GM12864 (cell line): ENCODE data around the gene PHKA2.

Experiments used
- DNase-seq: peaks from one replicate; pipeline ENCODE4 v3.0.0-alpha.2; 2011; ENCODE audit warnings: low read depth
- H3K4me3 ChIP-seq: 2 replicates; pipeline ENCODE4 v1.5.1; 2011; ENCODE audit warnings: mild to moderate bottlenecking, low read depth, low read length, control low read depth
- TF ChIP-seq, protein P1 (sequence below): IDR thresholded peaks from 2 replicates; pipeline ENCODE4 v1.5.1; 2011; ENCODE audit warnings: low read depth, mild to moderate bottlenecking, moderate library complexity, low read length, control low read depth, inconsistent platforms; ENCODE audit errors: missing control alignments

PHKA2 gene

DNA sequence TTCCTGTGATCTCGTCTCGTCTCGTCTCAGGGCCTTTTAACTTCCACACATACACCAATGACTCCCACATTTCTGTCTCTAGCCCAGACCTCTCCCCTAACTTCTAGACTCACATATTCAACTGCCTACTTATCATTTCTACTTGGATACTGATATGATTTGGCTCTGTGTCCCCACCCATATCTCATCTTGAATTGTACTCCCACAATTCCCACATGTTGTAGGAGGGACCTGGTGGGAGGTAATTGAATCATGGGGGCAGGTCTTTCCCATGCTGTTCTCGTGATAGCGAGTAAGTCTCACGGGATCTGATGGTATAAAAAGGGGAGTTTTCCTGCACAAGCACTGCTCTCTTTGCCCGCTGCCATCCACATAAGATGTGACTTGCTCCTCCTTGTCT is 8.9 kb downstream of the PHKA2 start:
- no peak for DNase-seq
- TF ChIP-seq, protein P1, sequence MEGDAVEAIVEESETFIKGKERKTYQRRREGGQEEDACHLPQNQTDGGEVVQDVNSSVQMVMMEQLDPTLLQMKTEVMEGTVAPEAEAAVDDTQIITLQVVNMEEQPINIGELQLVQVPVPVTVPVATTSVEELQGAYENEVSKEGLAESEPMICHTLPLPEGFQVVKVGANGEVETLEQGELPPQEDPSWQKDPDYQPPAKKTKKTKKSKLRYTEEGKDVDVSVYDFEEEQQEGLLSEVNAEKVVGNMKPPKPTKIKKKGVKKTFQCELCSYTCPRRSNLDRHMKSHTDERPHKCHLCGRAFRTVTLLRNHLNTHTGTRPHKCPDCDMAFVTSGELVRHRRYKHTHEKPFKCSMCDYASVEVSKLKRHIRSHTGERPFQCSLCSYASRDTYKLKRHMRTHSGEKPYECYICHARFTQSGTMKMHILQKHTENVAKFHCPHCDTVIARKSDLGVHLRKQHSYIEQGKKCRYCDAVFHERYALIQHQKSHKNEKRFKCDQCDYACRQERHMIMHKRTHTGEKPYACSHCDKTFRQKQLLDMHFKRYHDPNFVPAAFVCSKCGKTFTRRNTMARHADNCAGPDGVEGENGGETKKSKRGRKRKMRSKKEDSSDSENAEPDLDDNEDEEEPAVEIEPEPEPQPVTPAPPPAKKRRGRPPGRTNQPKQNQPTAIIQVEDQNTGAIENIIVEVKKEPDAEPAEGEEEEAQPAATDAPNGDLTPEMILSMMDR: no peak

DNA sequence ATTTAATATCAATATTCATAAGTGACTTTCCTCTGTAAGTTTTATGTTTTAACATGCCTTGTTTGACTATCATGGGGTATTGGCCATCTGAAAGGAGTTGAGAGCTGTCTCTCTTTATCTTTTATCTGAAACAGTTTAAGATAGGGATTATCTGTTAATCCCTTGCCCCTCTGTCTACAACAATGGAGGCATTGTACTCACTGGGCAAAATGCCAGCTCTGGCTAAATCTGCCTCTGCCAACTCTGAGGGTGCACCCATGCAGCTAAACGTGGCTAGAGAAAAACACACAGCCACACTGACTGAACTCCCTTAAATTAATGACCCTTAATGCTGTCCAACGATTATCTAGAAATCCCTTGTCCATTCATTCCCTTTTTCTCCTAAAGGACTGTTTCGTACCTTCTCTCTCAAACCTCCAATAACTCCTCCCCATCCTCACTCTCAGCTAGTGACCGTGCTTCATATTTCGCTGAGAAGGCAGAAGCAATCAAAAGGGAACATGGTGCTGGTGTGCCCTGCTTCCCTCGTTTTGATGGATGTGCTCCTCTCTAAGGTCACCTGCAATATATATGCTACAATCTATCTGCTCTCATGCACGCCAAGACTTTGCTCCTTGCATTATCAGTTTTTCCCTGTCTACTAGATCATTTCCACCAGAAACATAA is 10.3 kb downstream of the PHKA2 start:
- H3K4me3 ChIP-seq: no peak overlapping the region
- TF ChIP-seq, protein P1: no peak
- no peak for DNase-seq

More for the DNA sequence above, 8.9 kb downstream of the PHKA2 start:
- H3K4me3 ChIP-seq: no peak overlapping the region

DNA sequence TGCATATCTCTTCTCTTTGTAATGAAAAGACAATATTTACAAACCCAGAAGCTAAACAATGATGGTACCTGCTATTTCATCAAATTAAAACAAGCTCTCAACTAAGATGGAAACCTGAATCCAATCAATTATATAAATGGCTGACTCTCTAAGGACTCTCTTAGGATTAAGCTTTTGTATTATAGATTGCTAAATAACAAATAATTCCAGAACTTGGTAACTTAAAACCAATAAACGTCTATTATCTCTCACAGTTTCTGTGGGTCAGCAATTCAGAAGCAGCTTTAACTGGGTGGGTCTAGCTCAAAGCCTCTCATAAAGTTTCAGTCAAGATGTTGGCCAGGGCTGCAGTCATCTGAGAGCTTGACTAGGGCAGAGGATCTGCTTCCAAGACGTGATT is 12.4 kb downstream of the PHKA2 start:
- no peak for DNase-seq
- TF ChIP-seq, protein P1: no peak
- H3K4me3 ChIP-seq: no peak overlapping the region

DNA sequence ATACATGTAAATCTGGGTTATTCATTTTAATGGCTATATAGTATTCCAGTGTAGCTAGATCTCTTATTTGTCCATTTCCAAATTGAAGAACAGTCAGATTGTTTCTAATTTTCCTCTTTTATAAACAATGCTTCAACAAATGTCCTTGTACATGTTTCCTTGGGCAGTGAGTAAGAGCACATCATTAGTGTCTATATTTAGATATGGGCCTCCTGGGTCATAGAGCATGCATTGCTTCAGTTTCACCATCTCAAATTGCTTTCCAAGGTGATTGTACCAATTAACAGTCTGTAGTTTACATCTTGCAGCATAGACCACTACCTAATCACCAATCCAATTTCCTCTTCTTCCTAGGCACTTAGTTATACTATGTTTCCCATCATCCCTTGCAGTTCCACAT is 13.4 kb downstream of the PHKA2 start:
- no peak for DNase-seq
- TF ChIP-seq, protein P1: no peak

DNA sequence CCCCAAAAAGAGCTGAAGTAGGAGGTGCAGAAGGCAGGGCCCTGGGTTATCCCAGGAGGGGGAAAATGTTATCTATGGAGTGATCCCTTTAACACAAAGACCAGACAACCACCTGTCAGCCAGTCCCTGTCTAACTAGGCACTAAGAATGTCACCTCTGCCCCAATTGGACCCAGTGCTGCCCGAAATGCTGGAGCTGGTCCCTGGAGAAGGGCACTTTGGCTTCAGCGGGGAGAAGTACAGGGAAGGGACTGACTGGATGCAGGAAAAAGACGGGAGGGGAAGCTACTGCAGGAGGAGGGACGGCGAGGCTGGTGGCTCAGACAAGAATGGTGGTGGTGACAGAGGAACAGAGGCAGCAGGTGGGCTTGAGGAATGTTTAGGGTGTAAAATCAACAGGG is 17.3 kb downstream of the PHKA2 start:
- TF ChIP-seq, protein P1: no peak
- no peak for DNase-seq

More for the DNA sequence above, 13.4 kb downstream of the PHKA2 start:
- no peak overlapping the region for H3K4me3 ChIP-seq

DNA sequence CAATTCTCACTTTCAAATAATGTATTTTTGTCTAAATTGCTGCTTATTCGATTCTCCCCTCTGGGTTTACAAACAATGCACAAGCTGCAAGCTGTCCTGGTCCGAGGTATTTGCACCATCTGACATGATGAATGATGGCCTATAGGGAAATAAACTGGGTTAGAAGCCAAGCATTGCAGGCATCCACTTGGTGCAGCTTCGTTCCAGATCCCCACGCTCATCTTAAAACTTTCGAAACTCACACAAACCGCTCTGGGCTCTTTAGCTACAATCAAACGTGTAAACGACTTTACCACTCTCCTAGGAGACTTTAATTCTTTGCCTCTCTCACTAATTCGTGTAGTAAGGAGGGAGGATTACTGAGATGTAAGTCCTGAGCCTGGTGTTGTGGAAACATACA is 19.0 kb downstream of the PHKA2 start:
- no peak for DNase-seq
- H3K4me3 ChIP-seq: no peak overlapping the region
- TF ChIP-seq, protein P1: no peak

More for the DNA sequence above, 17.3 kb downstream of the PHKA2 start:
- no peak overlapping the region for H3K4me3 ChIP-seq

DNA sequence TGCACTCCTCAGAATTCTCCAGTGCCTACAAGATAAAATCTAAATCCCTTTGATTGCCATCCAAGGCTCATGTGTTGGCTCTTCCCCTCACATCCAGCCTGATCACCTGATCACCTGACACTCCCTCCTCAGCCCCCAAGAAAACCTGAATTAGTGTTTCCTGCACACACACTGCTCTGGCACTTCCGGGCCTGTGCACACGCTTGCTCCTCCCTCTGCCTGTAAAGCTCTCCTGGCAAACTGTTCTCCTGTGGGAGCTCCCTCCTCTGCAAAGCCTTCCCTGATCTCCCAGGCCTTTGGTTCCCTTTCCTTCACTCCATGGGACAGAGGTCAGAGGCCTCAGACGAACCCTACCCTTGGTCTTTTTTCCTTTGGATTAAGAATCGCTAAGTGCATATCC is 19.9 kb downstream of the PHKA2 start:
- TF ChIP-seq, protein P1: no peak

More for the DNA sequence above, 19.9 kb downstream of the PHKA2 start:
- DNase-seq: no peak
- H3K4me3 ChIP-seq: no peak overlapping the region
